GM23338 (cell line): ENCODE data around the gene GRAMD1B. TPM values are rescaled to one million over a fixed set of nuclear protein-coding genes. Genes with fewer than 3 reads are reported as not detected.
A peak's percentile ranks its signal among the peaks of the same experiment; 100 is the strongest.

Source experiments
- ATAC-seq: fragments of 200-7000 bp; cut with Tn5 transposase; 3 replicates; pipeline ENCODE4 v1.9.1; 2020
- DNase-seq: peaks from one replicate; pipeline ENCODE4 v3.0.0-alpha.2; 2015; ENCODE audit warnings: low spot score
- H2AFZ ChIP-seq: fragments of 200-600 bp; sonication (generic); 2 replicates; pipeline ENCODE4 v1.8.0; 2016; ENCODE audit warnings: antibody characterized with exemption, mild to moderate bottlenecking, moderate library complexity
- H3F3A ChIP-seq: fragments of 200-600 bp; sonication (generic); replicated peaks from 2 replicates; pipeline ENCODE4 v1.8.0; 2017; ENCODE audit warnings: antibody characterized with exemption, mixed run types, low read depth
- H3K27ac ChIP-seq: fragments of 200-600 bp; sonication (generic); 2 replicates; pipeline ENCODE4 v1.6.1; 2016; ENCODE audit warnings: low read depth
- H3K27me3 ChIP-seq: fragments of 200-600 bp; sonication (generic); 2 replicates; pipeline ENCODE4 v1.8.0; 2016; ENCODE audit warnings: mild to moderate bottlenecking, mixed run types, moderate library complexity; ENCODE audit not compliant: insufficient read depth
- H3K36me3 ChIP-seq: fragments of 200-600 bp; sonication (generic); 2 replicates; pipeline ENCODE4 v1.8.0; 2016; ENCODE audit warnings: mild to moderate bottlenecking; ENCODE audit not compliant: insufficient read depth
- H3K4me1 ChIP-seq: fragments of 200-600 bp; sonication (generic); 2 replicates; pipeline ENCODE4 v1.8.0; 2016; ENCODE audit warnings: mild to moderate bottlenecking, moderate library complexity; ENCODE audit not compliant: insufficient read depth
- H3K4me2 ChIP-seq: fragments of 200-600 bp; sonication (generic); 2 replicates; pipeline ENCODE4 v1.7.1; 2017; ENCODE audit warnings: mixed run types
- H3K4me3 ChIP-seq: fragments of 200-600 bp; sonication (generic); 2 replicates; pipeline ENCODE4 v1.6.1; 2016; ENCODE audit warnings: mixed run types
- H3K79me2 ChIP-seq: fragments of 200-600 bp; sonication (generic); replicated peaks from 2 replicates; pipeline ENCODE4 v1.8.0; 2017; ENCODE audit warnings: mild to moderate bottlenecking; ENCODE audit not compliant: insufficient read depth
- H3K9me2 ChIP-seq: fragments of 200-600 bp; sonication (generic); 2 replicates; pipeline ENCODE4 v1.8.0; 2017; ENCODE audit not compliant: insufficient read depth
- H4K20me1 ChIP-seq: fragments of 200-600 bp; sonication (generic); replicated peaks from 2 replicates; pipeline ENCODE4 v1.8.0; 2017; ENCODE audit warnings: mild to moderate bottlenecking; ENCODE audit not compliant: insufficient read depth
- H3K27ac Mint-ChIP-seq: 2 replicates; pipeline ENCODE4 v1.8.0; 2020; ENCODE audit warnings: inconsistent platforms, mild to moderate bottlenecking, moderate library complexity, mixed read lengths
- H3K27me3 Mint-ChIP-seq: 3 replicates; pipeline ENCODE4 v1.8.0; 2022; ENCODE audit warnings: low read depth, mild to moderate bottlenecking, moderate library complexity, mixed read lengths, inconsistent platforms; ENCODE audit not compliant: insufficient read depth, poor library complexity
- H3K36me3 Mint-ChIP-seq: 3 replicates; pipeline ENCODE4 v1.8.0; 2021; ENCODE audit warnings: low read depth, mild to moderate bottlenecking, inconsistent platforms, moderate library complexity, mixed read lengths
- H3K4me1 Mint-ChIP-seq: 3 replicates; pipeline ENCODE4 v1.8.0; 2020; ENCODE audit warnings: mild to moderate bottlenecking, inconsistent platforms, mixed read lengths
- H3K4me3 Mint-ChIP-seq: 3 replicates; pipeline ENCODE4 v1.8.0; 2021; ENCODE audit warnings: moderate library complexity, mild to moderate bottlenecking, inconsistent platforms, mixed read lengths
- H3K9me3 Mint-ChIP-seq: 3 replicates; pipeline ENCODE4 v1.8.0; 2020; ENCODE audit warnings: moderate library complexity, mild to moderate bottlenecking, inconsistent platforms, mixed read lengths
- CREB1 ChIP-seq: fragments of 250-450 bp; sonication (Bioruptor Pico); IDR thresholded peaks from 2 replicates; pipeline ENCODE4 v1.5.0; 2020; ENCODE audit warnings: low read depth, mild to moderate bottlenecking, moderate library complexity
- EZH2 ChIP-seq: fragments of 200-600 bp; sonication (generic); IDR thresholded peaks from one replicate; pipeline ENCODE4 v1.8.0; 2017; ENCODE audit warnings: antibody characterized with exemption, mild to moderate bottlenecking, low read depth; ENCODE audit not compliant: unreplicated experiment
- EZH2phosphoT487 ChIP-seq: fragments of 200-600 bp; sonication (generic); IDR thresholded peaks from one replicate; pipeline ENCODE4 v1.8.1; 2018; ENCODE audit warnings: antibody characterized with exemption; ENCODE audit not compliant: unreplicated experiment
- JUNB ChIP-seq: IDR thresholded peaks from one replicate; pipeline ENCODE4 v1.6.1; 2016; ENCODE audit warnings: antibody characterized with exemption; ENCODE audit not compliant: unreplicated experiment
- NANOG ChIP-seq: IDR thresholded peaks from 2 replicates; pipeline ENCODE4 v1.6.1; 2016; ENCODE audit warnings: antibody characterized with exemption, borderline replicate concordance
- POLR2AphosphoS5 ChIP-seq: IDR thresholded peaks from 2 replicates; pipeline ENCODE4 v1.6.1; 2016; ENCODE audit warnings: antibody characterized with exemption, low read depth
- STAT1 ChIP-seq: IDR thresholded peaks from one replicate; pipeline ENCODE4 v1.6.1; 2016; ENCODE audit warnings: antibody characterized with exemption; ENCODE audit not compliant: unreplicated experiment
- ZNF114 ChIP-seq: fragments of 250-450 bp; sonication (Bioruptor Pico); IDR thresholded peaks from 2 replicates; pipeline ENCODE4 v1.5.0; 2020; ENCODE audit warnings: mild to moderate bottlenecking, moderate library complexity
- ZNF331 ChIP-seq: fragments of 250-450 bp; sonication (Bioruptor Pico); IDR thresholded peaks from 2 replicates; pipeline ENCODE4 v1.5.0; 2020; ENCODE audit warnings: low read depth, mild to moderate bottlenecking, moderate library complexity
- polyA plus RNA-seq: library from polyadenylated mRNA; unstranded; fragments of >200 nt; fragmentation: Nextera tagmentation; extraction: Ambion mirVana; gene quantifications from 2 replicates; pipeline ENCODE4 v1.2.1, GENCODE V29; 2016
- total RNA-seq: library from RNA; depleted of rRNA; stranded (reverse); fragments of >200 nt; shearing (Covaris generic); gene quantifications from 2 replicates; pipeline ENCODE4 v1.2.3, GENCODE V29; 2014
- TF ChIP-seq, protein P1 (sequence below): fragments of 250-450 bp; sonication (Bioruptor Pico); IDR thresholded peaks from 2 replicates; pipeline ENCODE4 v1.5.0; 2020; ENCODE audit warnings: mild to moderate bottlenecking, moderate library complexity
- TF ChIP-seq, protein P2 (sequence below): IDR thresholded peaks from one replicate; pipeline ENCODE4 v1.6.1; 2018; ENCODE audit warnings: antibody characterized with exemption; ENCODE audit not compliant: unreplicated experiment
- TF ChIP-seq, protein P3 (sequence below), 2 experiments: fragments of 200-600 bp in 1 of 2; sonication (generic) in 1 of 2; conservative IDR thresholded peaks; 2 replicates each; pipeline versions ENCODE4 v1.5.1 to v1.6.1; 2016 to 2017; ENCODE audit warnings: antibody characterized with exemption in 2 of 2, low read depth in 2 of 2, mild to moderate bottlenecking in 2 of 2, moderate library complexity in 1 of 2
- TF ChIP-seq, protein P4 (sequence below): IDR thresholded peaks from 2 replicates; pipeline ENCODE4 v1.6.1; 2016; ENCODE audit warnings: antibody characterized with exemption

GRAMD1B gene
- total and polyA plus RNA-seq, 2 experiments from 2014 or later, result 3.7 to 24.3 TPM

DNA sequence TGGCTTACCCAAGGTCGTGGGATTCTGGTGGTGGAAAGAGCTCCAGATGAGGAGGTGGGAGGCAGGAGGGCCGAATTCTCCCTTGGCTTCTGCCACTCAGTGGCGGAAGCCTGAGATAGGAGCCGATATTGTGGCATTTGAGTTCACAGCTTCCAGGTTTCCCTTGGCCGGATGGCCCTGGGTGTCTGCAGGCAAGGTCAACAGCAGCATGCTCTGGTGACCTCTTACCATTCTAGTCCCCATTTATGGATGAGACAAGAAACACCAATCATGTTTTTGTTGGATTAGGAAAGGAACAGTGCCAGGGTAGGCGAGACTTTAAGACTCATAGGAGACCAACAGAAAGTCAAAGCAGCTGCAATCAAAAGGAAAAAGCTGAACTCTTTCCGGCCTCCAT lies 89.7 kb downstream of the GRAMD1B start:
- ATAC-seq (peak; percentile 16), DNase-seq (no peak)
- Histone ChIP-seq H4K20me1 (no peaks in the 10 kb centered on the region), H3F3A (no peaks in the 10 kb centered on the region), H2AFZ (no peak overlapping the region), H3K4me1 (peaks cover 40% of the 10 kb centered on the region), H3K27me3 (no peaks in the 10 kb centered on the region), H3K4me2 (peak overlapping the region; percentile 64; the same call in 1 of the 2 replicates), H3K27ac (no peak overlapping the region), H3K4me3 (no peak overlapping the region), H3K36me3 (no peaks in the 10 kb centered on the region), H3K9me2 (no peaks in the 10 kb centered on the region), H3K79me2 (no peaks in the 10 kb centered on the region)
- H3K9me3 Mint-ChIP-seq, result no peaks in the 10 kb centered on the region; the same call in 2 of the 3 replicates
- no peak overlapping the region for H3K4me3 Mint-ChIP-seq
- peaks cover 1% of the 10 kb centered on the region for H3K27me3 Mint-ChIP-seq
- TF ChIP-seq, protein P1, sequence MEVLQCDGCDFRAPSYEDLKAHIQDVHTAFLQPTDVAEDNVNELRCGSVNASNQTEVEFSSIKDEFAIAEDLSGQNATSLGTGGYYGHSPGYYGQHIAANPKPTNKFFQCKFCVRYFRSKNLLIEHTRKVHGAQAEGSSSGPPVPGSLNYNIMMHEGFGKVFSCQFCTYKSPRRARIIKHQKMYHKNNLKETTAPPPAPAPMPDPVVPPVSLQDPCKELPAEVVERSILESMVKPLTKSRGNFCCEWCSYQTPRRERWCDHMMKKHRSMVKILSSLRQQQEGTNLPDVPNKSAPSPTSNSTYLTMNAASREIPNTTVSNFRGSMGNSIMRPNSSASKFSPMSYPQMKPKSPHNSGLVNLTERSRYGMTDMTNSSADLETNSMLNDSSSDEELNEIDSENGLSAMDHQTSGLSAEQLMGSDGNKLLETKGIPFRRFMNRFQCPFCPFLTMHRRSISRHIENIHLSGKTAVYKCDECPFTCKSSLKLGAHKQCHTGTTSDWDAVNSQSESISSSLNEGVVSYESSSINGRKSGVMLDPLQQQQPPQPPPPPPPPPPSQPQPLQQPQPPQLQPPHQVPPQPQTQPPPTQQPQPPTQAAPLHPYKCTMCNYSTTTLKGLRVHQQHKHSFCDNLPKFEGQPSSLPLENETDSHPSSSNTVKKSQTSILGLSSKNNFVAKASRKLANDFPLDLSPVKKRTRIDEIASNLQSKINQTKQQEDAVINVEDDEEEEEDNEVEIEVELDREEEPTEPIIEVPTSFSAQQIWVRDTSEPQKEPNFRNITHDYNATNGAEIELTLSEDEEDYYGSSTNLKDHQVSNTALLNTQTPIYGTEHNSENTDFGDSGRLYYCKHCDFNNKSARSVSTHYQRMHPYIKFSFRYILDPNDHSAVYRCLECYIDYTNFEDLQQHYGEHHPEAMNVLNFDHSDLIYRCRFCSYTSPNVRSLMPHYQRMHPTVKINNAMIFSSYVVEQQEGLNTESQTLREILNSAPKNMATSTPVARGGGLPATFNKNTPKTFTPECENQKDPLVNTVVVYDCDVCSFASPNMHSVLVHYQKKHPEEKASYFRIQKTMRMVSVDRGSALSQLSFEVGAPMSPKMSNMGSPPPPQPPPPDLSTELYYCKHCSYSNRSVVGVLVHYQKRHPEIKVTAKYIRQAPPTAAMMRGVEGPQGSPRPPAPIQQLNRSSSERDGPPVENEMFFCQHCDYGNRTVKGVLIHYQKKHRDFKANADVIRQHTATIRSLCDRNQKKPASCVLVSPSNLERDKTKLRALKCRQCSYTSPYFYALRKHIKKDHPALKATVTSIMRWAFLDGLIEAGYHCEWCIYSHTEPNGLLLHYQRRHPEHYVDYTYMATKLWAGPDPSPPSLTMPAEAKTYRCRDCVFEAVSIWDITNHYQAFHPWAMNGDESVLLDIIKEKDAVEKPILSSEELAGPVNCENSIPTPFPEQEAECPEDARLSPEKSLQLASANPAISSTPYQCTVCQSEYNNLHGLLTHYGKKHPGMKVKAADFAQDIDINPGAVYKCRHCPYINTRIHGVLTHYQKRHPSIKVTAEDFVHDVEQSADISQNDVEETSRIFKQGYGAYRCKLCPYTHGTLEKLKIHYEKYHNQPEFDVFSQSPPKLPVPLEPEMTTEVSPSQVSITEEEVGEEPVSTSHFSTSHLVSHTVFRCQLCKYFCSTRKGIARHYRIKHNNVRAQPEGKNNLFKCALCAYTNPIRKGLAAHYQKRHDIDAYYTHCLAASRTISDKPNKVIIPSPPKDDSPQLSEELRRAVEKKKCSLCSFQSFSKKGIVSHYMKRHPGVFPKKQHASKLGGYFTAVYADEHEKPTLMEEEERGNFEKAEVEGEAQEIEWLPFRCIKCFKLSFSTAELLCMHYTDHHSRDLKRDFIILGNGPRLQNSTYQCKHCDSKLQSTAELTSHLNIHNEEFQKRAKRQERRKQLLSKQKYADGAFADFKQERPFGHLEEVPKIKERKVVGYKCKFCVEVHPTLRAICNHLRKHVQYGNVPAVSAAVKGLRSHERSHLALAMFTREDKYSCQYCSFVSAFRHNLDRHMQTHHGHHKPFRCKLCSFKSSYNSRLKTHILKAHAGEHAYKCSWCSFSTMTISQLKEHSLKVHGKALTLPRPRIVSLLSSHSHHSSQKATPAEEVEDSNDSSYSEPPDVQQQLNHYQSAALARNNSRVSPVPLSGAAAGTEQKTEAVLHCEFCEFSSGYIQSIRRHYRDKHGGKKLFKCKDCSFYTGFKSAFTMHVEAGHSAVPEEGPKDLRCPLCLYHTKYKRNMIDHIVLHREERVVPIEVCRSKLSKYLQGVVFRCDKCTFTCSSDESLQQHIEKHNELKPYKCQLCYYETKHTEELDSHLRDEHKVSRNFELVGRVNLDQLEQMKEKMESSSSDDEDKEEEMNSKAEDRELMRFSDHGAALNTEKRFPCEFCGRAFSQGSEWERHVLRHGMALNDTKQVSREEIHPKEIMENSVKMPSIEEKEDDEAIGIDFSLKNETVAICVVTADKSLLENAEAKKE, result no peak
- TF ChIP-seq, protein P2, sequence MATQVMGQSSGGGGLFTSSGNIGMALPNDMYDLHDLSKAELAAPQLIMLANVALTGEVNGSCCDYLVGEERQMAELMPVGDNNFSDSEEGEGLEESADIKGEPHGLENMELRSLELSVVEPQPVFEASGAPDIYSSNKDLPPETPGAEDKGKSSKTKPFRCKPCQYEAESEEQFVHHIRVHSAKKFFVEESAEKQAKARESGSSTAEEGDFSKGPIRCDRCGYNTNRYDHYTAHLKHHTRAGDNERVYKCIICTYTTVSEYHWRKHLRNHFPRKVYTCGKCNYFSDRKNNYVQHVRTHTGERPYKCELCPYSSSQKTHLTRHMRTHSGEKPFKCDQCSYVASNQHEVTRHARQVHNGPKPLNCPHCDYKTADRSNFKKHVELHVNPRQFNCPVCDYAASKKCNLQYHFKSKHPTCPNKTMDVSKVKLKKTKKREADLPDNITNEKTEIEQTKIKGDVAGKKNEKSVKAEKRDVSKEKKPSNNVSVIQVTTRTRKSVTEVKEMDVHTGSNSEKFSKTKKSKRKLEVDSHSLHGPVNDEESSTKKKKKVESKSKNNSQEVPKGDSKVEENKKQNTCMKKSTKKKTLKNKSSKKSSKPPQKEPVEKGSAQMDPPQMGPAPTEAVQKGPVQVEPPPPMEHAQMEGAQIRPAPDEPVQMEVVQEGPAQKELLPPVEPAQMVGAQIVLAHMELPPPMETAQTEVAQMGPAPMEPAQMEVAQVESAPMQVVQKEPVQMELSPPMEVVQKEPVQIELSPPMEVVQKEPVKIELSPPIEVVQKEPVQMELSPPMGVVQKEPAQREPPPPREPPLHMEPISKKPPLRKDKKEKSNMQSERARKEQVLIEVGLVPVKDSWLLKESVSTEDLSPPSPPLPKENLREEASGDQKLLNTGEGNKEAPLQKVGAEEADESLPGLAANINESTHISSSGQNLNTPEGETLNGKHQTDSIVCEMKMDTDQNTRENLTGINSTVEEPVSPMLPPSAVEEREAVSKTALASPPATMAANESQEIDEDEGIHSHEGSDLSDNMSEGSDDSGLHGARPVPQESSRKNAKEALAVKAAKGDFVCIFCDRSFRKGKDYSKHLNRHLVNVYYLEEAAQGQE, result no peak
- TF ChIP-seq EZH2phosphoT487, result no peak
- TF ChIP-seq, protein P3, sequence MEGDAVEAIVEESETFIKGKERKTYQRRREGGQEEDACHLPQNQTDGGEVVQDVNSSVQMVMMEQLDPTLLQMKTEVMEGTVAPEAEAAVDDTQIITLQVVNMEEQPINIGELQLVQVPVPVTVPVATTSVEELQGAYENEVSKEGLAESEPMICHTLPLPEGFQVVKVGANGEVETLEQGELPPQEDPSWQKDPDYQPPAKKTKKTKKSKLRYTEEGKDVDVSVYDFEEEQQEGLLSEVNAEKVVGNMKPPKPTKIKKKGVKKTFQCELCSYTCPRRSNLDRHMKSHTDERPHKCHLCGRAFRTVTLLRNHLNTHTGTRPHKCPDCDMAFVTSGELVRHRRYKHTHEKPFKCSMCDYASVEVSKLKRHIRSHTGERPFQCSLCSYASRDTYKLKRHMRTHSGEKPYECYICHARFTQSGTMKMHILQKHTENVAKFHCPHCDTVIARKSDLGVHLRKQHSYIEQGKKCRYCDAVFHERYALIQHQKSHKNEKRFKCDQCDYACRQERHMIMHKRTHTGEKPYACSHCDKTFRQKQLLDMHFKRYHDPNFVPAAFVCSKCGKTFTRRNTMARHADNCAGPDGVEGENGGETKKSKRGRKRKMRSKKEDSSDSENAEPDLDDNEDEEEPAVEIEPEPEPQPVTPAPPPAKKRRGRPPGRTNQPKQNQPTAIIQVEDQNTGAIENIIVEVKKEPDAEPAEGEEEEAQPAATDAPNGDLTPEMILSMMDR (conservative IDR thresholded peaks at IDR 0.05; ENCODE audit: low read depth in 2 of 2), result no peak
- TF ChIP-seq NANOG, result no peak
- no peak for TF ChIP-seq ZNF331 (CRISPR knock-in tag)
- no peak for TF ChIP-seq STAT1
- TF ChIP-seq, protein P4, sequence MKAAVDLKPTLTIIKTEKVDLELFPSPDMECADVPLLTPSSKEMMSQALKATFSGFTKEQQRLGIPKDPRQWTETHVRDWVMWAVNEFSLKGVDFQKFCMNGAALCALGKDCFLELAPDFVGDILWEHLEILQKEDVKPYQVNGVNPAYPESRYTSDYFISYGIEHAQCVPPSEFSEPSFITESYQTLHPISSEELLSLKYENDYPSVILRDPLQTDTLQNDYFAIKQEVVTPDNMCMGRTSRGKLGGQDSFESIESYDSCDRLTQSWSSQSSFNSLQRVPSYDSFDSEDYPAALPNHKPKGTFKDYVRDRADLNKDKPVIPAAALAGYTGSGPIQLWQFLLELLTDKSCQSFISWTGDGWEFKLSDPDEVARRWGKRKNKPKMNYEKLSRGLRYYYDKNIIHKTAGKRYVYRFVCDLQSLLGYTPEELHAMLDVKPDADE, result no peak
- TF ChIP-seq ZNF114, result no peak
- no peak for TF ChIP-seq CREB1 (CRISPR knock-in tag)
- no peak for TF ChIP-seq POLR2AphosphoS5
- no peak for TF ChIP-seq JUNB
- TF ChIP-seq EZH2, result no peak
- H3K36me3 Mint-ChIP-seq, result no peaks in the 10 kb centered on the region
- peak overlapping the region; percentile 47 for H3K27ac Mint-ChIP-seq
- H3K4me1 Mint-ChIP-seq, result peaks cover 38% of the 10 kb centered on the region
